NOMO-1 treated with dmso at 0.1 percent for 144 hours (cell line): Measurements from ENCODE around the gene LRRC28.
A peak's percentile ranks its signal among the peaks of the same experiment; 100 is the strongest.
"Not testable (repeated sequence)": the region's sequence is repeated elsewhere in the genome, so short reads cannot be mapped to it uniquely, and the experiment has no call there.

Experiments used
- DNase-seq: peaks from one replicate; lab custom pipeline; 2025; ENCODE audit not compliant: unreplicated experiment; lab: John Stamatoyannopoulos, UW

Gene LRRC28

GRCh38 chr15:99250857-99251841 is at the start of gene LRRC28:
TSS of gene LRRC28 (plus strand) at chr15:99251481. CDS start at chr15:99255958, 4,477 bp downstream.
- DNase-seq: peak; percentile 96

GRCh38 chr15:99202176-99202552 is 49.1 kb upstream of the LRRC28 start:
- DNase-seq: no peak

- DNase-seq: no peak
Observed at GRCh38 chr15:99207672-99208071, 43.6 kb upstream of the LRRC28 start.

- DNase-seq: no peak
Observed at GRCh38 chr15:99209326-99209725, 42.0 kb upstream of the LRRC28 start.

- no peak for DNase-seq
Observed at GRCh38 chr15:99210334-99210733, 40.9 kb upstream of the LRRC28 start.

- no peak for DNase-seq
Observed at GRCh38 chr15:99211926-99212325, 39.4 kb upstream of the LRRC28 start.

- DNase-seq: no peak
Observed at GRCh38 chr15:99212406-99212805, 38.9 kb upstream of the LRRC28 start.

- DNase-seq: no peak
Observed at GRCh38 chr15:99213187-99213811, 38.0 kb upstream of the LRRC28 start.

- no peak for DNase-seq
Observed at GRCh38 chr15:99224372-99225214, 26.7 kb upstream of the LRRC28 start.

- DNase-seq: no peak
Observed at GRCh38 chr15:99226802-99227201, 24.5 kb upstream of the LRRC28 start.

GRCh38 chr15:99228120-99228770 is 23.0 kb upstream of the LRRC28 start:
- no peak for DNase-seq

GRCh38 chr15:99230867-99231266 is 20.4 kb upstream of the LRRC28 start:
- no peak for DNase-seq

GRCh38 chr15:99232740-99233139 is 18.5 kb upstream of the LRRC28 start:
- no peak for DNase-seq

- not testable (repeated sequence) for DNase-seq
Observed at GRCh38 chr15:99234160-99234559, 17.1 kb upstream of the LRRC28 start.

GRCh38 chr15:99238849-99239248 is 12.4 kb upstream of the LRRC28 start:
- DNase-seq: no peak

GRCh38 chr15:99239545-99240198 is 11.6 kb upstream of the LRRC28 start:
- no peak for DNase-seq

- DNase-seq: no peak
Observed at GRCh38 chr15:99241752-99242151, 9.5 kb upstream of the LRRC28 start.

GRCh38 chr15:99244306-99244705 is 7.0 kb upstream of the LRRC28 start:
- no peak for DNase-seq

- no peak for DNase-seq
Observed at GRCh38 chr15:99247062-99247461, 4.2 kb upstream of the LRRC28 start.

- no peak for DNase-seq
Observed at GRCh38 chr15:99248000-99248715, 3.1 kb upstream of the LRRC28 start.
